OCI-LY1 (cell line): ENCODE data around the gene ABCA8.

Source experiments
- EZH2 ChIP-seq: fragments of 200-600 bp; sonication (generic), shearing (Covaris generic); IDR thresholded peaks from 2 replicates; pipeline ENCODE4 v1.8.0; 2017; ENCODE audit warnings: borderline replicate concordance, mixed run types, mild to moderate bottlenecking, antibody characterized with exemption, low read length, moderate library complexity, mixed read lengths
- TF ChIP-seq, protein P1 (sequence below): fragments of 200-600 bp; sonication (generic), shearing (Covaris generic); IDR thresholded peaks from 2 replicates; pipeline ENCODE4 v1.5.1; 2017; ENCODE audit warnings: mild to moderate bottlenecking, antibody characterized with exemption, low read length, moderate library complexity, mixed read lengths

DNA sequence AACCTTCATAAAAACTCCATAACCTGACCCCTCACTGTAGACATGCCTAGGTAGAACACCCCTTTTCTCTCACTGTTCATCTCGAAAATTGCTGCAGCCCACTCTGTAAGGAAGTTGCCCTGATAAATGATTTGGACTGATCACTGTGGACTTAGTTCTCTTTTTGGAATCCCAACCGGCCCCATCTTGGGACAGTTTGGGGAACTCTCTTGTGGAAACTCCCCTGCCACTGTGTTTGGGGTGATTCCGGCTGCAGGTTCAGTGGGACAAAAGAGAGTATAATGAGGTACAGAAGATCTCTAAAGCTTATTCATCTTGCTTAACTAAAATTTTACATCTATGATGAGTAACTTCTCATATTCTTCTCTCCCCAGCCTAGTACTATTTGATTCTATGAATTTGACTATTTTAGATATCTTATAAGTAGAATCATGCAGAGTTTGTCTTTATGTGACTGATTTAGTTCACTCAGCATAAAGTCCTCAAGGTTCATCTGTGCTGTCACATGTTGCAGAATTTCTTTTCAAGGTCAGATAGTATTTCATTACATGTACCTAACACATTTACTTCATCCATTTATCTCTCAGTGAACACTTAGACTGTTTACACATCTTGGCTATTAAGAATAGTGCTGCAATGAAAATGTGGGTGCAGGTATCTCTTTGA is 84.9 kb downstream of the ABCA8 start:
- TF ChIP-seq, protein P1, sequence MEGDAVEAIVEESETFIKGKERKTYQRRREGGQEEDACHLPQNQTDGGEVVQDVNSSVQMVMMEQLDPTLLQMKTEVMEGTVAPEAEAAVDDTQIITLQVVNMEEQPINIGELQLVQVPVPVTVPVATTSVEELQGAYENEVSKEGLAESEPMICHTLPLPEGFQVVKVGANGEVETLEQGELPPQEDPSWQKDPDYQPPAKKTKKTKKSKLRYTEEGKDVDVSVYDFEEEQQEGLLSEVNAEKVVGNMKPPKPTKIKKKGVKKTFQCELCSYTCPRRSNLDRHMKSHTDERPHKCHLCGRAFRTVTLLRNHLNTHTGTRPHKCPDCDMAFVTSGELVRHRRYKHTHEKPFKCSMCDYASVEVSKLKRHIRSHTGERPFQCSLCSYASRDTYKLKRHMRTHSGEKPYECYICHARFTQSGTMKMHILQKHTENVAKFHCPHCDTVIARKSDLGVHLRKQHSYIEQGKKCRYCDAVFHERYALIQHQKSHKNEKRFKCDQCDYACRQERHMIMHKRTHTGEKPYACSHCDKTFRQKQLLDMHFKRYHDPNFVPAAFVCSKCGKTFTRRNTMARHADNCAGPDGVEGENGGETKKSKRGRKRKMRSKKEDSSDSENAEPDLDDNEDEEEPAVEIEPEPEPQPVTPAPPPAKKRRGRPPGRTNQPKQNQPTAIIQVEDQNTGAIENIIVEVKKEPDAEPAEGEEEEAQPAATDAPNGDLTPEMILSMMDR, result no peak
- no peak for TF ChIP-seq EZH2
